Anterior cingulate cortex (tissue), 58 donors: ENCODE data around the gene NT5C1B.

Source experiments
- DNase-seq, 58 donors: peaks; one replicate each; lab custom pipeline; 2025; lab: John Stamatoyannopoulos, UW

Gene NT5C1B

GRCh38 chr2:18518116-18519111, 71.0 kb downstream of the NT5C1B start:
- no peak for DNase-seq

GRCh38 chr2:18517386-18517785, 72.0 kb downstream of the NT5C1B start:
- no peak for DNase-seq

GRCh38 chr2:18516112-18516511, 73.3 kb downstream of the NT5C1B start:
- DNase-seq: no peak

- DNase-seq: no peak
These were observed 74.6 kb downstream of the NT5C1B start for GRCh38 chr2:18514526-18515461.
